Sigmoid colon (tissue), 4 donors: ENCODE results near the gene MAPKAPK3.

ENCODE experiments used
- EP300 ChIP-seq, 4 donors: sonication (generic); formaldehyde crosslinking; IDR thresholded peaks; one replicate each; pipeline ENCODE4 v1.6.1; 2017; ENCODE audit warnings: antibody characterized with exemption in 4 of 4
- POLR2A ChIP-seq, 2 donors: fragments of 450-650 bp; IDR thresholded peaks; one replicate each; pipeline ENCODE4 v1.6.1; 2016; ENCODE audit warnings: antibody characterized with exemption in 2 of 2, mild to moderate bottlenecking in 2 of 2, moderate library complexity in 2 of 2
- POLR2AphosphoS5 ChIP-seq, 4 donors: sonication (generic); formaldehyde crosslinking; IDR thresholded peaks; one replicate each; pipeline ENCODE4 v1.6.1; 2017; ENCODE audit warnings: antibody characterized with exemption in 4 of 4

- TF ChIP-seq POLR2AphosphoS5 (IDR thresholded peaks at IDR 0.05) (no peak), EP300 (IDR thresholded peaks at IDR 0.05) (no peak), POLR2A (IDR thresholded peaks at IDR 0.05) (no peak)
Observed at GRCh38 chr3:50698269-50698668, 81.3 kb downstream of the MAPKAPK3 start.
